KOPT-K1 (cell line): ENCODE data around the gene CHCHD4.
"Not testable (repeated sequence)": the region's sequence is repeated elsewhere in the genome, so short reads cannot be mapped to it uniquely, and the experiment has no call there.

Experiments used
- H3K27ac ChIP-seq: fragments of 200-600 bp; sonication (generic); 2 replicates; pipeline ENCODE4 v1.5.1; 2016; ENCODE audit warnings: antibody characterized with exemption, mild to moderate bottlenecking, low read depth, low read length; ENCODE audit not compliant: poor library complexity, severe bottlenecking
- H3K36me3 ChIP-seq: fragments of 200-600 bp; sonication (generic); 2 replicates; pipeline ENCODE4 v1.5.1; 2017; ENCODE audit warnings: antibody characterized with exemption, mild to moderate bottlenecking, low read length, moderate library complexity; ENCODE audit not compliant: insufficient read depth
- H3K9me3 ChIP-seq: fragments of 200-600 bp; sonication (generic); 2 replicates; pipeline ENCODE4 v1.5.1; 2017; ENCODE audit warnings: antibody characterized with exemption, low read length, mild to moderate bottlenecking; ENCODE audit not compliant: insufficient read depth, poor library complexity, severe bottlenecking

Gene CHCHD4

GRCh38 chr3:14121859-14122258 lies 2.8 kb downstream of the CHCHD4 start:
- Histone ChIP-seq H3K27ac (no peak overlapping the region), H3K9me3 (no peaks in the 10 kb centered on the region), H3K36me3 (peaks cover 52% of the 10 kb centered on the region)

GRCh38 chr3:14120921-14121448 lies 3.7 kb downstream of the CHCHD4 start:
- peaks cover 60% of the 10 kb centered on the region for H3K36me3 ChIP-seq
- H3K9me3 ChIP-seq, H3K27ac ChIP-seq: not testable (repeated sequence)

DNA sequence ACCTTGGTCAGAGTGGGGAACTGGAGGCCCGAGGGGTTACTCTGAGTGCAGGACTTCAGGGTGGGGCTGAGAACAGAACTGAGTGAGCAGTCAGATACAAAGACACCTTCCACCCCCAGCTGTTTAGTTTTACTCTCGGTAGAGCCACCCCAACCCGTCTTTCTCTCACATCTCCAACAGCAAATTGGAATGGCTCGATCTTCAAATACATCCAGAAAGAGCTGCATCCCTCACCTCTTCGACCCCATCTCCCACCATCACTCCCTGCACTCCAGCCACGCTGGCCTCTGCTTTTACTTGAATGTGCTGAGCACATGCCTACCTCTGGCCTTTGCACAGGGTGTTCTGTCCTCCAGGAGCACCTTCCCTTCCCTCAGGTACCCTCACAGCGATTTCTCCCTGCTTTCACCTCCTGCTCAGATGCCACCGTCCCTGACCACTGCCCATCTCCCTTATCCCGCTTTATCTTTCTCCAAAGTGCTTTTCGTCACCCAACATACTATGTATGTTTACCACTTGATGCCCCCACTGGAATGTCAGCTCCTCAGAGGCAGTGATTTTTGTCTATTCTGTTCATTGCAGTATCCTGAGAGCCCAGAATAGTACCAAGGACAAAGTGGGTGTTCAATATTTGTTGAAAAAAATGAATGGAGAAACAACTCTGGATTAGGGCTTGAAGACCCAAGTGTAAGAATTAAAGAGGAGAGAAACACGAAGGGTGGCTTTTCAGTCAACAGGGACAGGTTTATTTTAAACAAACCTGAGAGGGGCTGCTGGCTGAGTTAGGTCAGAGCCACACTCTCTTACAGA lies 4.4 kb downstream of the CHCHD4 start:
- Histone ChIP-seq H3K27ac (no peak overlapping the region), H3K9me3 (no peaks in the 10 kb centered on the region), H3K36me3 (peaks cover 67% of the 10 kb centered on the region)

GRCh38 chr3:14119651-14120050 lies 5.0 kb downstream of the CHCHD4 start:
- no peaks in the 10 kb centered on the region for H3K9me3 ChIP-seq
- H3K27ac ChIP-seq, result no peak overlapping the region
- peaks cover 74% of the 10 kb centered on the region for H3K36me3 ChIP-seq

GRCh38 chr3:14118400-14119381 lies 6.0 kb downstream of the CHCHD4 start:
- peaks cover 83% of the 10 kb centered on the region for H3K36me3 ChIP-seq
- H3K27ac ChIP-seq, result no peak overlapping the region
- no peaks in the 10 kb centered on the region for H3K9me3 ChIP-seq

GRCh38 chr3:14117468-14118399 lies 6.9 kb downstream of the CHCHD4 start:
- H3K9me3 ChIP-seq, result no peaks in the 10 kb centered on the region
- H3K27ac ChIP-seq, result no peak overlapping the region
- peaks cover 93% of the 10 kb centered on the region for H3K36me3 ChIP-seq

DNA sequence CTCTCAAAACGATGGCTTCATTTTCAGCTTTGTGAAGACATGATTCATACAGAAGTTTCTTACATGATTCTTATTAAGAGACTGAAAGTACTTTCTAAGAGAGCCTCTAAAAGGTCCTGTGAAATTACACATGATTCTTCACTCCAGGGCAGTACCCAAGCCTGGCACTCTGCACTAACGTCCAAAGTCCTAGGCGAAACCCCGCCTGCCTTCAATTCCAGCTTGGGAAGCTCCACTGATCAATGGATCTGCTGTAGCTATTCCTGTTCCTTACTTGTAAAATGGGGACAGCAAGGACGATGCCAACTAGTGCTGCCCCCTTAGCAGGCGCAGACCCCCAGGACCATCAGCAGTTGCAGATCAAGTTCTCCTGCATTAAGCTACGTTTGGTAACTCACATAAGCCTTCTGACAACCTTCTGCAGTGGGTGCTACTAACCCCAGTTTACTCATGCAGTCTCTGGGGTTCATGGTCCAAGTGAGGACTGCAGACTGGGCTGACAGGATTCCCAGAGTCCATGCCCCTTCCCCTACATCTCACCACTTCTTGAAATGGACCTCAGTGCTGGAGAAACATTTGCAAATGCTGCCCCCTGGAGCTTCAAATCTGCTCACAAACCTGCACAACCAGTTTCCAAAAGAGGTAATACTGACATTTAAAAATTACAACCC lies 10.6 kb downstream of the CHCHD4 start:
- no peak overlapping the region for H3K27ac ChIP-seq
- H3K36me3 ChIP-seq, result peaks cover 85% of the 10 kb centered on the region
- no peaks in the 10 kb centered on the region for H3K9me3 ChIP-seq

DNA sequence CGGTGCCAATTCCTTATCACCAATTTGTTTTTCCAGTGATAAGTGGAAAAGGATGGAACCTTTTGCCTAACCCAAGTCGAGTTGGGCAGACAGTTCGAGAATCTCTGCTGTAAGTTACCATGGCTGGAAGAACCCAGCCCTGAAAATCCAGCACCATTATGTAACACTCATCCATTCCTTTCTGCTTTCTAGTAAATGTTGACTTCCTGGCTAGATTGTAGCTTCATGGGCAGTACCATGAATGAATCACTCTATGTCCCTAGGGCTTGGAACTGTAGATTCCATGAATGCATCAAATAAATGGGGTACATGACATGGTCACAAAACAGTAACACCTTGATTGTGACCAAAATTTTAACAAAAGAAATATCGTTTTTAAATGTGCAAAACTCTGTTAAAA lies 14.0 kb downstream of the CHCHD4 start:
- no peaks in the 10 kb centered on the region for H3K9me3 ChIP-seq
- no peak overlapping the region for H3K27ac ChIP-seq
- H3K36me3 ChIP-seq, result peaks cover 52% of the 10 kb centered on the region

- H3K9me3 ChIP-seq, H3K27ac ChIP-seq: not testable (repeated sequence)
- peaks cover 43% of the 10 kb centered on the region for H3K36me3 ChIP-seq
These were observed 14.8 kb downstream of the CHCHD4 start for GRCh38 chr3:14109821-14110220.

GRCh38 chr3:14097616-14098391 lies 26.9 kb downstream of the CHCHD4 start:
- Histone ChIP-seq H3K27ac (no peak overlapping the region), H3K9me3 (peaks cover 10% of the 10 kb centered on the region), H3K36me3 (no peaks in the 10 kb centered on the region)

- Histone ChIP-seq H3K36me3 (no peaks in the 10 kb centered on the region), H3K27ac (no peak overlapping the region), H3K9me3 (peaks cover 10% of the 10 kb centered on the region)
These were observed 27.9 kb downstream of the CHCHD4 start for GRCh38 chr3:14096742-14097141.

DNA sequence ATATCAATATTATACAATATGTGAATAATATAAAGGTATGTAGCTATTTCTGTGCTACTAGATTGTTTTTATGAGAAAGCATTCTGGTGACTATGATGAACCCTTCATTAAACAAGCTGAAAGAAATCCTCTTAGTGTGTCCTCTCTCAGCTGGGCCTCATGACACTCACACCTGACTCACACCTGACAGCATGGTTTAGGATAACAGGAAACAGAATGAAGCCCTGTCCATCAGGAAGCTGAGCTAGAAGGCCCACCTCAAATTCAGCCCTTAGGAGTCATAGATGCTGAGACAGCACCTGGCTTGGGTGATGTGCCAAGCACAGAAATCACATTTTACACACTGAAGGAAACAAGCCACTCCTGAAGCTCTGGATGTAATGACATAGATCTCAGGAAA lies 30.8 kb downstream of the CHCHD4 start:
- Histone ChIP-seq H3K36me3 (no peaks in the 10 kb centered on the region), H3K9me3 (peaks cover 16% of the 10 kb centered on the region), H3K27ac (no peak overlapping the region)

- H3K27ac ChIP-seq, result no peak overlapping the region
- H3K36me3 ChIP-seq, result no peaks in the 10 kb centered on the region
- H3K9me3 ChIP-seq, result peaks cover 22% of the 10 kb centered on the region
These were observed 32.2 kb downstream of the CHCHD4 start for GRCh38 chr3:14092464-14092863.
